Measurements from ENCODE around the gene GAS7. TPM values are rescaled to one million over a fixed set of nuclear protein-coding genes. Genes with fewer than 3 reads are reported as not detected.

The GAS7 gene
- total RNA-seq, 1 donor from 2014 or later, result 4.8 TPM

GRCh38 chr17:10130677-10131076 is 67.7 kb downstream of the GAS7 start:
- DNase-seq, result no peak

- DNase-seq, result no peak
Measured at GRCh38 chr17:10130263-10130662, 68.1 kb downstream of the GAS7 start.

GRCh38 chr17:10127819-10128425 is 70.5 kb downstream of the GAS7 start:
- no peak for DNase-seq

- DNase-seq, result no peak
Measured at GRCh38 chr17:10126616-10127501, 71.5 kb downstream of the GAS7 start.

- no peak for DNase-seq
Measured at GRCh38 chr17:10126276-10126615, 72.2 kb downstream of the GAS7 start.

- no peak for DNase-seq
Measured at GRCh38 chr17:10125531-10126275, 72.7 kb downstream of the GAS7 start.

GRCh38 chr17:10123093-10123492 is 75.3 kb downstream of the GAS7 start:
- no peak for DNase-seq

- DNase-seq, result no peak
Measured at GRCh38 chr17:10121971-10122707, 76.3 kb downstream of the GAS7 start.

- DNase-seq, result no peak
Measured at GRCh38 chr17:10120749-10121148, 77.7 kb downstream of the GAS7 start.

GRCh38 chr17:10120109-10120485 is 78.3 kb downstream of the GAS7 start:
- no peak for DNase-seq

GRCh38 chr17:10119203-10120108 is 79.0 kb downstream of the GAS7 start:
- DNase-seq, result no peak

GRCh38 chr17:10118788-10119130 is 79.6 kb downstream of the GAS7 start:
- DNase-seq, result no peak

GRCh38 chr17:10117581-10118001 is 80.8 kb downstream of the GAS7 start:
- no peak for DNase-seq

- no peak for DNase-seq
Measured at GRCh38 chr17:10116753-10117420, 81.5 kb downstream of the GAS7 start.

GRCh38 chr17:10116267-10116666 is 82.1 kb downstream of the GAS7 start:
- DNase-seq, result no peak

GRCh38 chr17:10115536-10115932 is 82.9 kb downstream of the GAS7 start:
- no peak for DNase-seq

- no peak for DNase-seq
Measured at GRCh38 chr17:10114931-10115535, 83.4 kb downstream of the GAS7 start.

- DNase-seq, result no peak
Measured at GRCh38 chr17:10112962-10113361, 85.4 kb downstream of the GAS7 start.

GRCh38 chr17:10111907-10112452 is 86.4 kb downstream of the GAS7 start:
- no peak for DNase-seq

GRCh38 chr17:10109146-10109545 is 89.3 kb downstream of the GAS7 start:
- DNase-seq, result no peak

Data from dermis blood vessel endothelial cell (primary cell).